Mammary epithelial cell (primary cell): Measurements from ENCODE around the gene OR4D2.

Source experiments
- CTCF ChIP-seq, 2 donors: IDR thresholded peaks in 1 of 2; conservative IDR thresholded peaks in 1 of 2; 2 replicates each; pipeline ENCODE4 v1.5.1; 2011 to 2012; ENCODE audit warnings: inconsistent platforms in 2 of 2, low read length in 2 of 2, mild to moderate bottlenecking in 2 of 2, control low read depth in 1 of 2, low read depth in 1 of 2; ENCODE audit not compliant: insufficient read depth in 1 of 2; ENCODE audit errors: extremely low read depth in 1 of 2
- EZH2 ChIP-seq: IDR thresholded peaks from 2 replicates; pipeline ENCODE4 v1.6.1; 2012; ENCODE audit warnings: low read length, inconsistent platforms, borderline replicate concordance

- no peak for TF ChIP-seq CTCF (conservative IDR thresholded peaks at IDR 0.05 in 1 of 2, IDR thresholded peaks at IDR 0.05 in 1 of 2; ENCODE audit: extremely low read depth in 1 of 2, insufficient read depth in 1 of 2, low read depth in 1 of 2, low read length in 2 of 2)
- no peak for TF ChIP-seq EZH2
Measured at GRCh38 chr17:58148609-58149008, 18.2 kb upstream of the OR4D2 start.
